Measurements from ENCODE around the gene CNNM2.
"Not testable (repeated sequence)": the region's sequence is repeated elsewhere in the genome, so short reads cannot be mapped to it uniquely, and the experiment has no call there.

CNNM2 gene

GRCh38 chr10:102927311-102928010, 9.4 kb downstream of the CNNM2 start:
- no peak for DNase-seq

- DNase-seq: not testable (repeated sequence)
Measured at GRCh38 chr10:102928442-102928841, 10.3 kb downstream of the CNNM2 start.

GRCh38 chr10:102930720-102931119, 12.6 kb downstream of the CNNM2 start:
- DNase-seq: no peak

- no peak for DNase-seq
Measured at GRCh38 chr10:102931643-102932042, 13.5 kb downstream of the CNNM2 start.

- no peak for DNase-seq
Measured at GRCh38 chr10:102935505-102935904, 17.4 kb downstream of the CNNM2 start.

- DNase-seq: no peak
Measured at GRCh38 chr10:102935939-102936605, 18.0 kb downstream of the CNNM2 start.

GRCh38 chr10:102941401-102941800, 23.3 kb downstream of the CNNM2 start:
- DNase-seq: no peak

GRCh38 chr10:102945449-102945848, 27.4 kb downstream of the CNNM2 start:
- DNase-seq: no peak

- no peak for DNase-seq
Measured at GRCh38 chr10:102945962-102946361, 27.9 kb downstream of the CNNM2 start.

- DNase-seq: no peak
Measured at GRCh38 chr10:102946992-102947391, 28.9 kb downstream of the CNNM2 start.

- no peak for DNase-seq
Measured at GRCh38 chr10:102948176-102948575, 30.1 kb downstream of the CNNM2 start.

GRCh38 chr10:102948786-102949185, 30.7 kb downstream of the CNNM2 start:
- no peak for DNase-seq

- DNase-seq: no peak
Measured at GRCh38 chr10:102949916-102950315, 31.8 kb downstream of the CNNM2 start.

GRCh38 chr10:102951316-102951715, 33.2 kb downstream of the CNNM2 start:
- no peak for DNase-seq

GRCh38 chr10:102959360-102959759, 41.3 kb downstream of the CNNM2 start:
- no peak for DNase-seq

GRCh38 chr10:102960157-102960556, 42.1 kb downstream of the CNNM2 start:
- no peak for DNase-seq

GRCh38 chr10:102962267-102962666, 44.2 kb downstream of the CNNM2 start:
- no peak for DNase-seq

- DNase-seq: no peak
Measured at GRCh38 chr10:102962951-102963755, 45.1 kb downstream of the CNNM2 start.

- no peak for DNase-seq
Measured at GRCh38 chr10:102963756-102964025, 45.6 kb downstream of the CNNM2 start.

GRCh38 chr10:102964064-102964463, 46.0 kb downstream of the CNNM2 start:
- DNase-seq: not testable (repeated sequence)

- DNase-seq: no peak
Measured at GRCh38 chr10:102964713-102965112, 46.6 kb downstream of the CNNM2 start.

- no peak for DNase-seq
Measured at GRCh38 chr10:102965311-102965851, 47.3 kb downstream of the CNNM2 start.

GRCh38 chr10:102967123-102967522, 49.0 kb downstream of the CNNM2 start:
- no peak for DNase-seq

All from NCI-H187 (cell line).